Vagina (tissue), 2 donors: ENCODE results near the gene ATG5. TPM values are rescaled to one million over a fixed set of nuclear protein-coding genes. Genes with fewer than 3 reads are reported as not detected.

ENCODE experiments used
- DNase-seq, 2 donors: peaks; one replicate each; pipeline ENCODE4 v3.0.0-alpha.2; 2017; ENCODE audit errors: extremely low spot score in 2 of 2
- H3K27ac ChIP-seq: fragments of 200-600 bp; sonication (generic); one replicate; pipeline ENCODE4 v1.5.1; 2019
- H3K27me3 ChIP-seq: fragments of 200-600 bp; sonication (generic); one replicate; pipeline ENCODE4 v1.5.1; 2019
- H3K36me3 ChIP-seq, 2 donors: fragments of 200-600 bp; sonication (generic); one replicate each; pipeline ENCODE4 v1.5.1; 2017 to 2019
- H3K4me1 ChIP-seq: fragments of 200-600 bp; sonication (generic); one replicate; pipeline ENCODE4 v1.5.1; 2019
- H3K4me3 ChIP-seq, 2 donors: fragments of 200-600 bp; sonication (generic); 1 replicate in 1 of 2; 2 replicates in 1 of 2; pipeline ENCODE4 v1.5.1; 2016 to 2019
- H3K9me3 ChIP-seq: fragments of 200-600 bp; sonication (generic); one replicate; pipeline ENCODE4 v1.5.1; 2019
- CTCF ChIP-seq, 3 experiments: fragments of 450-650 bp in 2 of 3; fragments of 200-600 bp in 1 of 3; sonication (generic) in 1 of 3; IDR thresholded peaks; one replicate each; pipeline ENCODE4 v1.5.1; 2017 to 2019; ENCODE audit warnings: antibody characterized with exemption in 3 of 3, mild to moderate bottlenecking in 2 of 3, moderate library complexity in 2 of 3
- POLR2A ChIP-seq, 2 donors: fragments of 450-650 bp; IDR thresholded peaks; one replicate each; pipeline ENCODE4 v1.6.1; 2017; ENCODE audit warnings: antibody characterized with exemption in 2 of 2, mild to moderate bottlenecking in 2 of 2, moderate library complexity in 2 of 2
- POLR2AphosphoS5 ChIP-seq, 2 donors: sonication (generic); formaldehyde crosslinking; IDR thresholded peaks; one replicate each; pipeline ENCODE4 v1.9.0; 2017; ENCODE audit warnings: antibody characterized with exemption in 2 of 2, mild to moderate bottlenecking in 2 of 2, low read depth in 1 of 2; ENCODE audit not compliant: insufficient read depth in 1 of 2
- intact Hi-C: fragments of 100-400 bp; cut with DNase I; formaldehyde crosslinking; loops from one replicate; pipeline ENCODE4 v1.15.1; 2023
- total RNA-seq: library from RNA; depleted of rRNA; stranded (reverse); fragments of >200 nt; gene quantifications from one replicate; pipeline ENCODE4 v1.2.3, GENCODE V29; 2016

The ATG5 gene
- total RNA-seq, 1 donor from 2014 or later: 37.1 TPM

DNA sequence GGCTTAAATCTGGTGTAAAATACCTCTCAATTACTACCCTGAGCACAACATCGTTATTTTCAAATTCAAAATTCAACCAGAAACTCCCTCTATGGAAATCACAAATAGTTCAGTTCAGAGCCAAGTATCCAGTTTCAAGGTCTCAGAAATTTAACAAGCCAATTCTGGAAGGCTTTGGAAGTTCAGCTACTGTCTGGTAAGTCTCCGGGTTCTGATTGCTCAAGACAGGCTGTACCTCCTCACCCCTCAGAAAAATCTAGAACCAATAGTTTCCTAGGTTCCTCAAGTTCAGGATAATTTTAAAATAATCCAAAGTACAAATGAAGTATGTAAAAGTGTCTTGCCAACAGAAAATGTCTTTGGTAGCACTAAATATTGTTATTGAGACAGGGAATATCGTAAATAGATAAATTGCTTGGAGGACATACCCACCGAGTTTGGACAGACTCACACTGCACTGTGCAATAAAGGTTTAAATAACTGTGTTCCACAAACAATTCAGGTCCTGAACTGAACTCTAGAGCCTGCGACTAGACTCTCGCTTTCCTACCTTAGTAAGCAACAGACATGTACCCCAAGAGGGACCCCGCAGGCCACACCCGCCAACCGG is 729 bp downstream of the ATG5 start:
- TF ChIP-seq POLR2A (IDR thresholded peaks at IDR 0.05): no peak
- TF ChIP-seq POLR2AphosphoS5 (IDR thresholded peaks at IDR 0.05; ENCODE audit: insufficient read depth in 1 of 2, low read depth in 1 of 2): no peak
- TF ChIP-seq CTCF (IDR thresholded peaks at IDR 0.05): no peak
- Histone ChIP-seq H3K9me3 (no peaks in the 10 kb centered on the region), H3K4me3 (peak overlapping the region; percentile 89 to 92), H3K4me1 (peaks cover 16% of the 10 kb centered on the region), H3K27me3 (no peaks in the 10 kb centered on the region), H3K36me3 (no peaks in the 10 kb centered on the region), H3K27ac (peak overlapping the region; percentile 91)
- intact Hi-C loops: no loop called here
- DNase-seq: no peak

- TF ChIP-seq POLR2A (IDR thresholded peaks at IDR 0.05) (no peak), CTCF (IDR thresholded peaks at IDR 0.05) (no peak), POLR2AphosphoS5 (IDR thresholded peaks at IDR 0.05; ENCODE audit: insufficient read depth in 1 of 2, low read depth in 1 of 2) (no peak)
- H3K27me3 ChIP-seq: no peaks in the 10 kb centered on the region
- no peaks in the 10 kb centered on the region for H3K9me3 ChIP-seq
- intact Hi-C loops: no loop called here
- H3K27ac ChIP-seq: no peak overlapping the region
- H3K4me1 ChIP-seq: peaks cover 31% of the 10 kb centered on the region
- H3K36me3 ChIP-seq: no peaks in the 10 kb centered on the region
- H3K4me3 ChIP-seq: no peak overlapping the region
- DNase-seq: no peak
Measured at GRCh38 chr6:106321940-106322339, 3.6 kb downstream of the ATG5 start.

DNA sequence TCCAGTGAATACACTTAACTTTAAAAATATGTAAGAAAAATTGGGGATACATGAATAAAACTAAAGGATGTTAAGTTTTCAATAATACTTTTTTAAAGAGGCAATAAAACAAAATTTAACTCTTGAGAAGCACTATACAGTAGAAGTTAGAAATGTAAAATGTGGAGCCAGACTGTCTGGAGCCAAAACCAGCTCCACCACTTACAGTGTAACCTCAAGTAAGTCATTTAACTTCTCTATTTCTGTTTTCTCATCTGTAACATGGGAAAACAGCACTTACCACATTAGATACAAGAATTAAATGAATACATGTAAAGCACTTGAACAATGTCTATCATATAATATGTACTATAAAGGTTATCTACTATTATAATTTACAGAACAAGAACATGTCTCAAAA is 6.7 kb downstream of the ATG5 start:
- no peak overlapping the region for H3K27ac ChIP-seq
- H3K36me3 ChIP-seq: no peaks in the 10 kb centered on the region
- H3K4me3 ChIP-seq: no peak overlapping the region
- TF ChIP-seq POLR2AphosphoS5 (IDR thresholded peaks at IDR 0.05; ENCODE audit: insufficient read depth in 1 of 2, low read depth in 1 of 2): no peak
- no peaks in the 10 kb centered on the region for H3K27me3 ChIP-seq
- H3K9me3 ChIP-seq: no peaks in the 10 kb centered on the region
- H3K4me1 ChIP-seq: peaks cover 22% of the 10 kb centered on the region
- intact Hi-C loops: no loop called here
- no peak for DNase-seq

GRCh38 chr6:106318061-106318460 is 7.5 kb downstream of the ATG5 start:
- Histone ChIP-seq H3K4me3 (no peak overlapping the region), H3K27ac (no peak overlapping the region), H3K9me3 (no peaks in the 10 kb centered on the region), H3K27me3 (no peaks in the 10 kb centered on the region), H3K36me3 (no peaks in the 10 kb centered on the region), H3K4me1 (peaks cover 17% of the 10 kb centered on the region)
- DNase-seq: no peak
- TF ChIP-seq POLR2AphosphoS5 (IDR thresholded peaks at IDR 0.05; ENCODE audit: insufficient read depth in 1 of 2, low read depth in 1 of 2) (no peak), POLR2A (IDR thresholded peaks at IDR 0.05) (no peak), CTCF (IDR thresholded peaks at IDR 0.05) (no peak)
- intact Hi-C loops: no loop called here

- Histone ChIP-seq H3K27me3 (no peaks in the 10 kb centered on the region), H3K4me1 (peaks cover 29% of the 10 kb centered on the region), H3K36me3 (no peaks in the 10 kb centered on the region), H3K9me3 (no peaks in the 10 kb centered on the region), H3K4me3 (no peak overlapping the region), H3K27ac (no peak overlapping the region)
- no peak for DNase-seq
- TF ChIP-seq CTCF (IDR thresholded peaks at IDR 0.05) (no peak), POLR2AphosphoS5 (IDR thresholded peaks at IDR 0.05; ENCODE audit: insufficient read depth in 1 of 2, low read depth in 1 of 2) (no peak), POLR2A (IDR thresholded peaks at IDR 0.05) (no peak)
- intact Hi-C loops: no loop called here
Measured at GRCh38 chr6:106316375-106316766, 9.2 kb downstream of the ATG5 start.
